HTERT RPE-1 (cell line): Measurements from ENCODE around the gene PERP.
"Not testable (repeated sequence)": the region's sequence is repeated elsewhere in the genome, so short reads cannot be mapped to it uniquely, and the experiment has no call there.

Experiments used
- in situ Hi-C: fragments of 300-500 bp; cut with MboI; formaldehyde crosslinking; loops from 4 replicates; pipeline ENCODE4 v1.14.3; 2020; ENCODE audit warnings: low sequenced_read_pairs

Gene PERP

GRCh38 chr6:138107078-138107751 lies at the start of gene PERP:
Gene PERP (minus strand): TSS chr6:138107419. CDS start chr6:138107340, 79 bp downstream.
- in situ Hi-C loops: no loop called here

DNA sequence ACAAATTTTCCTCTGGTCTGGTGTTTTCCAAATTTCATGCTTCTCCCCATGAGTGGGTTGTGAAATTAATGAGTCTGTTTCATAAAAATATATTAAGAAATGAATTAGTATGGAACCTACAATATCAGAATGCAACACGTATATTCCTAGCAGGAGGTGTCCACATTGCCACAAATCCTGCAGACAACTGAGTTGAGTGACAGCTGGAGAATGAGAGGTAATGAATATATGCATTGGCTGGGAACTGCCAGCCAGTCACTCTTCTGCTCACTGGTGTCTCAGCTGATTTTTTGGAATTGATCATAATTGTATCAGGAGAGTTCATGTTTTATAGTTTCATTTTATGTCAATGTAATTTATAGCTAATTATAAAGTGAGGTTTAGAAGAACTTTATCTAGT lies 48.2 kb upstream of the PERP start:
- in situ Hi-C loops: no loop called here

GRCh38 chr6:138146544-138146943 lies 39.3 kb upstream of the PERP start:
- in situ Hi-C loops: no loop called here

- in situ Hi-C loops: no loop called here
These were observed 38.2 kb upstream of the PERP start for GRCh38 chr6:138145402-138145801.

DNA sequence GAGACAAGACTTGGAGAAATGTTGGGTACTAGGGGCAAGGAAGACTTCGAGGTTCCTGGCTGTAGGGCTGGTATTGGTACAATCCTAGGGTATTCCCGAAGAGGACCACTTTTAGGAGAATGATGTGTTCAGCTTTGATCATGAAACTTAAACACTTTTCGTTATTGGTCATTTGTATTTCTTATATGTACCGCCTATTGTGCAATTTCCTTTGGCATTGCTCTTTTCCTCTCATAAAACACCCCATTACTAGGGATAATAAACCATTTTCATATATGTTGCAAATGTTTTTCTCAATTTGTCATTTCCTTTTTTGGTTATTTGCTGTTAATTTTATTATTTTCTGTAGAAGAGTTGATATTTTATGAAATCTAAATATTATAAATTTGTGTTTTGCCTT lies 35.6 kb upstream of the PERP start:
- in situ Hi-C loops: no loop called here

- in situ Hi-C loops: no loop called here
These were observed 22.0 kb upstream of the PERP start for GRCh38 chr6:138129190-138129589.

- in situ Hi-C loops: no loop called here
These were observed 20.9 kb upstream of the PERP start for GRCh38 chr6:138128096-138128495.

GRCh38 chr6:138124096-138124495 lies 16.9 kb upstream of the PERP start:
- in situ Hi-C loops: no loop called here

DNA sequence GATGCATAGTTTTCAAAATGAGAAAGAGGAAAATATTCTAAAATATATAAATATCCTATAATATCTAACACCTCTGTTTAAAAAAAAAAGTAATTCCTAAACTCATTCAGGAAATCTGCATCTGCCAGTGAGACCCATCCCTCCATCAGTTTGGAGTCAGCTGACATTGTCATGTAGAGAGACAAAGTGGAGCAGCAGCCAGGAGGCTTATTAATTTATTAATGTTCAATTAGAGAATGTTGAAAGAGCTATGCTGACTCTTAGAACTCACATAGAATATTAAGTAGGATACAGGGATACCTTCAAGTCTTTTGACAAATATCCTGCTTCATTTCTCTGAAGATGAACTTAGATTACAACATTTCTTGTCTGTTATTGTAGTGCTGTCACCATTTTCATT lies 12.8 kb upstream of the PERP start:
- in situ Hi-C loops: no loop called here

GRCh38 chr6:138119229-138119628 lies 12.0 kb upstream of the PERP start:
- in situ Hi-C loops: not testable (repeated sequence)

GRCh38 chr6:138117376-138117914 lies 10.2 kb upstream of the PERP start:
- in situ Hi-C loops: no loop called here

DNA sequence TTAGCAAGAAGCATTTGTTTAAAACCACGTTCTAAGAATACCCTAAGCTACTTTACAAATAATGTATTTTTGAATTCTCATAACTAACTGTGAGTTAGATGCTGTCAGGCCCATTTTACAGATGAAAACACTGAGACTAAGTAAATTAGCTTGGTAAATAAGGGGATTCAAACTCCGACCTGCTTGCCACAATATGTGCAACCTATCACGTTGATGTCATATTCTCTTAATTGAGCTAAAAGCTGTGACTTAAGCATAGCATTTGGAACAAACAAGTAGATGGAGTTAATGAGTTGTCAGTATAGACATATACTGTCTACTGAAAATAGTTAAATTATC lies 9.4 kb upstream of the PERP start:
- in situ Hi-C loops: no loop called here

DNA sequence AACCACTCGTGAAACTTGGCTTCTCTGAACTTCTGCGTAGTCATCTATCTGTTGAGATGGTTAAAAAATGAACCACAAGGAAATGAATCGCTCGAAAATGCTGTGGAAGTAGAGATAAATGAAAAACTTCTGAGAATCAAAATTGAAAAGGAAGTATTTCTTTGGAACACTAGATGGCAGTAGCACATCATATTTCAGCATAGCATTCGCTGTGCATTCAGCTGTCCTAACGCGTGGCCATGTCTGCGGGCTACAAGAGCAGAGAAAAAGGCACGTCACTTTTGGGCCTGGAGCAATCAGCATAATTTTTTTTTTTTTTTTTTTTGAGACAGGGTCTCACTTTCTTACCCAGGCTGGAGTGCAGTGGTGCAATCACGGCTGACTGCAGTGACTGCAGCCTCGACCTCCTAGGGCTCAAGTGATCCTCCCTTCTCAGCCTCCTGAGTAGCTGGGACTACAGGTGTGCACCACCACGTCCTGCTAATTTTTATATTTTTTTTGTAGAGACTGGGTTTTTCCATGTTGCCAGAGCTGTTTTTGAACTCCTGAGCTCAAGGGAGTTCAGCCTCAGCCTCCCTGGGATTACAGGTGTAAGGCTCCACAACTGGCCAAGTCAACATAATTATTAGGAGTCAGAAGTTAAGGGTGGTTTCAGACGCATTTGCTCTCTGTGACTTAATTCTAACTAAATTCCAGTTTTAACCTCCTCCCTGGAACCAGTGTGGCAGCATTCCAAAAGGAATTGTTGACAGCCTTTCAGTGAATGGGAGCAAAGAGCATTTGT lies 8.8 kb upstream of the PERP start:
- in situ Hi-C loops: no loop called here

DNA sequence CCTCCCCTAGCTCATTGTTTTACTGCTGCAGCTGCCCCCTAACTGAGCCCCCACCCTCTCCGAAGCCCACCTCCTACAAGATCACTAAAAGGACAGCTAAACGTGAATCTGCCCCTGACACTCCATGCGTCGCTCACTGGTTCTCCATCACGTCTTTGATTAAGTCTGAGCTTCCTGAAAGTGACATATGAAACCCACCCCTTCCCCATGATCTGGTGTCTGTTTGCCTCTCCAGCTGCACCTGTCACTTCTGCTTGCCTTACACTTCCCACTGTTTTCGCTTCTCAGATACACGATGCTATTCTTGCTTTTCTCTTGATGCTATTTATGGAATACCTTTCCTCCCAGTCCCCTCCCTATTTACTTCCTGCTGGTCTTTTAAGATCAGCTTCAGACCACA lies 8.0 kb upstream of the PERP start:
- in situ Hi-C loops: no loop called here

DNA sequence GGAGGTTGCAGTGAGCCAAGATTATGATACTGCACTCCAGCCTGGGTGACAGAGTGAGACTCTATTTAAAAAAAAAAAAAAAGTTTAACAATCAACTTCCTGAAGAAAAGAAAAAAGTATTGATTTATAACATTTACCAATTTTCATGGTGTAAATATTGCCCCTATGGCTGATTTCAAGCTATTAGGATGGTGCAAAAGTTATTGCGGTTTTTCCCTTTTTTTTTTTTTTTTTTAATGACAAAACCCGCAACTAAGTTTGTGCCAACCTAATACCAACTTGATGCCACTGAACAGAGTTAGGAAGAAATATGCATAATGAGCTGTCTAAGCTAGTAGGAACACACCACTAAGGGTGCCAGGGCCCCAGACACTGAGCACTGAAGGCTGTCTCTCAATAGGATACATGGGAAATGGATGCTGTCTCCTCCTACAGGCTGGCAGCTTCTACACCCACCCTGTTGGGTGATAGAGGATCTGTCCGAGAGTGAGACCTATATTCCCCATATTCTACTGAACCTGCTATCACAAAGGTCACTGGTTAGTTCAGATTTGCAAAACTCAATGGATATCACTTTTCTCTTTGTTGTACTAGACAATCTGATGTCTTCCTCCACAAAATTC lies 6.5 kb upstream of the PERP start:
- in situ Hi-C loops: no loop called here

DNA sequence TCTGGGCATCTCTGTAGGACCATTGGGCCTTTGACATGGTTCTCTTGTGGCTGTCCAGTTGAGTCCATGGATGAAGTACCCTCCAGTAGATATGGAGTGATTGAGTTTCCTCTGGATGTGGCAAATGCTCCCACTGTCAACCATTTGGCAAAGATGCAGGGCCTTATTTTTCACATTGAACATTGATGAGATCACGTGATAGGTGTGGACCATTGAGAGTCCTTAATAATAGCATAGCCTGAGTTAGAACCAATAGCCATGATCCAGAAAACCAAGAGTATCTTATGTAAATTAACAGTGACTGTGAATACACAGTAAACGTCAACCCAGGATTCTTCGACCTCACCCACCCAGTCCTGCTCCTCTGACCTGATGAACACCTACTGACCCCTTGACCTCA lies 3.0 kb upstream of the PERP start:
- in situ Hi-C loops: no loop called here

DNA sequence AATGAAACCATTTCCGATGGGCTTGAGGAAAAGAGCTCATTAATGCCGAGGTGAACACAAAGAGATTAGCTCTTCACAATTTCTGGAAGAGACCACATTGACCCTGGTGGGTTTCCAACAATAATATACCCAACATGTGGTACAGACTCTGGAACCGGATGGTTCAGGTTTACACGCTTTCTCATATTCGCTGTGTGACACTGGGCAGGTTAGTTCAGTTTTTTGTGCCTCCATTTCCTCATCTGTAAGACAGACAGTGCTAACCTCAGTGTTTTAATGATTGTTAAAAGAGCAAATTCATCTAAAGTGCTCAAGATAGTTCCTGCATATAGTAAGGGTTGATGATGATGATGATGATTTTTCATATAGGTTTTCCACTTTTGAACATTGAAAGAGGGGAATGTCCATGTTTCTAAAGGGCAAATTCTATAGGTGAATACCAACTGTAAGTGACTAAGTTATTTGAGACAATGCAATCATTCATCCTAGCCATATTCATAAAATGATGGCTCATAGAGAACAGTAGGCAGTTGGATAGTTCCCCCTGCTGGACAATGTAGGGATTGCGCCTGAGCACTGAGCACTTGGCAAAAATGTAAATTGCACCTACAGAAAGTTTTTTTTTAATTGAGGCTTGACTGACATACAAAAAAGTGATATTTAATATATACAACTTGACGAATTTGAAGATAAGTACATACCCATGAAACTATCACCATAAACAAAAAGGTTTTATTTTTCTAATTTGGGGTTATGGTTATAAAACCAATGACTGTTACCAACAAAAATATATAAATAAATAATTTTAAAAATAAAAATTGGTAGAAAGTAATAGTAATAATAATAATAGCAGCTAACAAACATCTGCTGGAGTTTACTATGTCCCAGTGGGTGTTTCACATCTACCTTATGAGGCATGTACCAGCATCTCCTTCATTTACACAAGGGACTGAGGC lies 2.1 kb upstream of the PERP start:
- in situ Hi-C loops: no loop called here

- in situ Hi-C loops: no loop called here
These were observed 753 bp upstream of the PERP start for GRCh38 chr6:138107752-138108592.

GRCh38 chr6:138106665-138107077 lies 548 bp downstream of the PERP start:
- in situ Hi-C loops: no loop called here
